SK-N-DZ (cell line): Measurements from ENCODE around the gene DAAM1.

ENCODE experiments used
- DNase-seq: peaks from one replicate; pipeline ENCODE4 v3.0.0-alpha.2; 2015; ENCODE audit warnings: low spot score

Gene DAAM1

DNA sequence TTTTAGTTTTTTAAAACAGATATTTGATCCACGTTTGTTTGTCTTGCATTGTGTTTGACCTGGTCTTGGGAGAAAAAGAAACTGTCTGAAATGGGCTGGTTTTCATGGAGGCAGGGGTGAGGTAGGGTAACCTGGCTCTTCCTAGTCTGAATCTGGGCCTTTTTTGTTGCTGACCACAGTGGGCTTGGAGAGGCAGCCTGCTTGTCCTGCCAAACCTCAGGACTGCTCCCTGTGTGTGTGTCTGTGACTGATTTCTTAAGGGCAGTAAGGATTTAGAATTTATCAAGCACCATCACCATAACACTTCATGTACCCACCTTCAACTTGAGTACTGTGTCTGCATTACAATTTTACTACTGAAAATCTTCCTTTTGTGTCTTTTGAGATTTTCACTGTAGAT lies 28.5 kb downstream of the DAAM1 start:
- no peak for DNase-seq

DNA sequence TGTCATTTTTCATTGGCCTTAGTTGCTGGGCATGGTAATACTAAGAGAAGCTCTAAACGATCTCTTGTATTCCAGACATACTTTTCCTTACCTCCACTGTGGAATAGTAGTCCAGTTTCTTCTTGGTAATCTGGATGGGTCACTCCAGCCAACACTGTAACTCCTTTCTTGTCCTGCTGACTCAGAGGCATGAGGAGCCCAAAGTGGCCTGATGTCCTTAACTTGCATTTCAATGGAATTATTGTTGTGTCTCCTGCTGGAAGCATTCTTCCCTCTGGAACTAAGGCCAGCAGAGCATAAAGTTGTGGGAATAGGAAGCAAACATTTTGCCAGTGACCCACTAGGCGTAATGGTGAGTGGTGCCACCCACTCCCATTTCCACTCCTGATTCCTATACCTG lies 33.1 kb downstream of the DAAM1 start:
- no peak for DNase-seq

DNA sequence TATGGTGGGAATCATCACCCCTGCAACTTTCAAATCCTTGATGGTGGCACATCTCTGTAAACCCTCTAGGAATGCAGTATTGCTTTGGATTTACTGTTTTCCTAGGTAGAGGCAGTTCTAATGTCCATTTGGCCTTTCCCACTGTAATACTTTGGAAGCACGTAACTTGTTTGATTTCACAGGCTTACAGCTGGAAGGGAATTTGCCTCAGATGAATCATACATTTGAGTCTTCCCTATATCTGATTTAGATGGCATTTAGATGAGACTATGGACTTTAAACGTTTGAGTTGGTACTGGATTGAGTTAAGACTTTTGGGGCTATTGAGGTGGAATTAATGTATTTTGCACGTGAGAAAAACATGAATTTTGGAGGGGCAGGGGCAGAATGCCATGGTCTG lies 35.9 kb downstream of the DAAM1 start:
- no peak for DNase-seq

DNA sequence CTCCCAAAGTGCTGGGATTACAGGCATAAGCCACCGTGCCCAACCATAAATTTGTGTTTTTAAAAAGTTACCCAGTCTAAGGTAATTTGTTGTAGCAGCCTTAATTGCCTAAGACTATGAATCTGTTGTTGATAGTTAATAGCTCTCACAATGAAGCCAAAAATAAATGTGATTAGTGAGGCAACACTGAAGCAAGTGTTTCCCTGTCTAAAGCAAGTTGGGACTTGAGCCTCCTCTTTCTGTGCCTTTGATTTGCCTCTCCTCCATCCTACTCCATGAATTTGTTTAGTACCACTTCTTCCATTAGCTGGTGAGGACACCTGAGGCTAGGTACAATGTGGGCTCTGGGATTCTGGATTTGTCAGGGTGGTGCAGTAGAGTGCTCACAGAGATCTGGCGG lies 36.8 kb downstream of the DAAM1 start:
- DNase-seq: no peak

DNA sequence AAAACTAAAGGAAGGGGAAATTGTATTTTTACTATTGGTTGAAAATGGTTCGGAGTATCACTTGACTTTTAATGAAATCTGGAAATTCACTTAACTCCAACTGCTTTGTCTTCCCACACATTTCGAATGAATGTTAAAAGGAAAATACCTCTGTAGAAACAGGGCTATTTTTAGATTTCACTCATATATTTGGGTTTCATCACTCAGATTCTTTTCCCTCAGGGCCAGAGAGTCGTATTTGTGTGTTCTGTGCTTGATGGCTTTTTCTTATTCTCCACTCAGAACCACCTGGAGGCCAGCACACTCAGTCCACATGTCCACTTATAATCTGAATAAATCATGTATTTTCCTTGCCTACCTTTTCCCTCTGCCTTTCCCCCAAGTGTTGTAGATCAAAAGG lies 40.0 kb downstream of the DAAM1 start:
- DNase-seq: no peak

DNA sequence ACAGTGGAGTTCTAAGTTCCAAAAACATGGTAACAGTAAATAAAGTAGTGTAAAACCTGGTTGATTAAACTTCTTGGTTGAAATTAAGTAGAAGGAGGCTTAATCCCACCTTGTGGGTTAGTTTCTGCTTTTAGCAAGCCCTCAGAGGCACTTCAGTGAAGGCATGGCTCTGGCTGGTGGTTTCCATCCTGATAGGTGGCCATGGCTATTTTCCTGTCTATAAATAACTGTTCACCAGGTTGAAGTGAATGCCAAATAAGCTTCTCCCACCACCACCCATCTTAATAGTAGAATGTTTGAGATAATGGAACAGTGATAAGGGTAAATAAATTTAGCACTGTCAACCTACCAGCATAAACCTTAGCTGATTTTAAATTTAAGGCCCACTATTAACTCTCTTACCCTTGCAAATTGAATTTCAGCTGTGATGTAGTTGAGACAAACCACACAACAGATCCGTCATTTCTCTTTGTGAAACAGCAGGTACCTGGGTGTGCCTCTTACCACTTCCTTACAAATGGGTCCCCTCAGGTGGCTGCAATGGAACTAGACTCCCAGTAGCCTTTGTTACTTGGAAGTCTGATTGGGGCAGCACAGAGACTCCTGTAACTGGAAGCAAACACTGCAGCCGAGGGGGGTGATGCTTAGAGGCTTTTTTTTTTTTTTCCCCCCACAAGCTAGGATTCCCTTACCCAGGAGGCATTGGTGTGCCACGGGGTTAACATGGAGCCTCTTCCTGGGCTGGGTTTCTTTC lies 41.4 kb downstream of the DAAM1 start:
- no peak for DNase-seq

DNA sequence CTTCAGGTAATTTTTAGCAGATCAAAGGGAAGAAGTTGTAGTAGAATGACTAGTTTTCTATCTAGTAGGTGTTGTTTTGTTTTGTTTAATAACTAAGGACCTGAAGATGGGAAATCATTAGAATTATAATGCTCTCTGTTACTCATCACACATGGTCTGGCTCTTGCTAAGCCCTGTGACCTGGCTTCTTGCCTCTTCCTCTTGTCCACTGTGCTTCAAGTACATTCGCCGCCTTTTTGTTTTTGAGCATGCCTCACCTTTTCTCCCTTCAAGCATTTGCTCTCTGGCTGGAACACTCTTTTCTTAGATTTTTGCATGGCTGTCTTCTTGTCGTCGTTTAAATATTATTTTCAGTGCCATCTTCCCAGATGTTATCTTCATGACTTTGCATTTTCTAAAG lies 47.7 kb downstream of the DAAM1 start:
- no peak for DNase-seq

DNA sequence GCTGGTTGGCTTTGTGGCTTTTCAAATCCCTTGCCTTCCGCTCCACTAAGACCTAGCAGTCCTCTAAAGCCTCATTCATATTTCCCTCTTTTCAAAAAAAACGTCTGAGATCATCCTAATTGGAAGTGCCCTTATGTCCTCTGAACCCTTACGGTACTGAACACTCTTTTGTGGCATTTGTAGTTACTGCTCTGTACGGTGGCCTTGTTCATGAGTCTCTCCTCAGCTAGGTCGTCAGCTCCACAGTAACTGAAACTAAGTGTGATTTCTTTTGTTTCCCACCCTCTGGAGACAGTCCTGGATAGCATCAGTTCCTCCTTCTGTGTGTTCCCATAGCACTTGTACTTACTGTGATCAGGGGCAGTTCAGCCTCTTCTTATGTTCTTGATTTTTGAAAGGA lies 49.7 kb downstream of the DAAM1 start:
- DNase-seq: no peak

DNA sequence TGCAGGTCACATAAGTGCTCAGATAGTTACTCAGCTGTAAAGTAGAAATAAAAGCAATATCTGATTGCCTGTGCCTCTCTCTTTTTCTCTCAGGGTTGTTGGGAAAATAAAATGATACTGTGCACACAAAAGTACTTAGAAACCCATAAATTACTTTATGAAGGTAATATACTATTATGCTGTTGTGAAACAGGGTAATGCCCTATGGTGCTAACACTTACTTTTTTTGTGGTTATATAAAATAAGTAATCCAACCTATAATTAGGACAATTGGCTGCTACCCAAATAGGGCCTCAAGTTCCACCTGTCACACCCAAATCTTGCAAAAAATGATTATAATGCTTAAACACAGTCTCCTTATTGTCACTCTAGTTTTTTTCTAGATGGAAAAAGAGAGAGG lies 50.6 kb downstream of the DAAM1 start:
- no peak for DNase-seq

DNA sequence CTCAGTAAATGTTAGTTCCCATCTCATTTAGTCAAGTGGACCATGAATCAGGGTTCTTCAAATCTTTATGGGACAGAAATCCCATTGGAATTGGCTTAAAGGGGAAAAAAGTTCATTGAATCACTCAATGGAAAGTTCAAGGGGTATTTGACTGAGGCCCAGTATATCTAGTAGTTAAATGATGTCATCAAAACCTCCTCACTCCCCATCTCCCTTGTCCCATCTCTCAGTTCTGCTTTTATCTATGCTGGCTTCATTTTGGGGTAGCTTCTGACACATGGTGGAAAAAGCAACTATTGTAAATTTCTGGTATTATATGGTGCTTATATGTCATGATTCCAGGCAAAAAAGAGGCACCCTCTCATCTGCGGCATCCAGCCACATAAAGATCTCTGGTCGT lies 51.9 kb downstream of the DAAM1 start:
- DNase-seq: no peak

DNA sequence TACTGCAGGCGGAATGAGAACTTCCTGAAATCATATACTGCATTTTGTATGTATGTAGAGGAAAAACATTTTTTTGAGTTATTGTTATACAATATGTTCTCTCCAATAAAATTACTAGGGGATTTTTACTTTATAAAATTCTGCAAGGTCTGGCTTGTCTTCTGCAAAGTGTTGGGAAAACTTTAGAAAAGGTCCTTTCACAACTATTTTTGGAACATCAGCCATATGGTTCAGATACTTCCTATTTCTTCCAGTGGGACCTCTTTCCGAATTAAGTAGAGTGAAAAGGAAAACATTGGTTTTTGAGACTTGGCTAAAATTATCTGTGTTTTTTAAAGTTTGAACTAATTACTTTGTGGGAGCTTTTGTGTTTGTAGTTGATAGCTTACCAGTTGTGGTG lies 52.7 kb downstream of the DAAM1 start:
- DNase-seq: no peak

DNA sequence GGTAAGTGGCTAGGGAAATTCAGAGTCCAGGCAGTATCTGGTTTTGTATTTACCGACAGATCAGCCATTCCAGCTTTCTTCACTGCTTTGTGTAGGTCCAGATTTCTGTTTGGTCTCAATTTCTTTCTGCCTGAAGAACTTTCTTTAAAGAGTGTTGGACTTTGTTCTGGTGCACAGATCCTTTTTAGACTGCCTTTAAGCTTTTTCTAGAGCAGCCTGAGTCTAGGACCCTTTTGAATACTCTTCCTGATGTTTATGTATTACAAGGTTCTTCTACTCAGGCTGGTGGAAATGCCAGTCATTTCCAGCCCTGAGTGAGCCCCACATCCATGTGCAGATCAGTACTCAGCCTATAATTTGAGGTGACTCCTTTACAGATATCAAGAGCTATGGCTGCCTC lies 54.7 kb downstream of the DAAM1 start:
- DNase-seq: no peak

DNA sequence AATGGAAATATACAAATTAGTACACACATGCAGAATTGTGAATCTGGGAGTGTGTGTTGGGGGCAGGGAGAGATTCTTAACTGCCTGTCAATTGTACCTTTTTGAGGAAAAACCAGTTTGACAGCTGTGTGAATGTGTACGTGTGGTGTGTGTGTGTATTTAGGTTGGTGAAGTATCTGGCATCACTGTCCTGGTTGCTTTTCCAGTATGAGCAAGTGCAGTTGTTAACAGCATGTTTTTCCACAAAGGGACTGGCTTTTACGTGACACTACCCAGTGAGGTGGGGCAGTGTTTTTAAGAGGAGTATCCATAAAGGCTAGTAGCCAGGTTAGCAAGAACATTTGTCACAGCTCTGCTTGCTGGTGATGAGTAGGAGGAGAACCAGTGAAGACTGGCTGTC lies 56.1 kb downstream of the DAAM1 start:
- no peak for DNase-seq

DNA sequence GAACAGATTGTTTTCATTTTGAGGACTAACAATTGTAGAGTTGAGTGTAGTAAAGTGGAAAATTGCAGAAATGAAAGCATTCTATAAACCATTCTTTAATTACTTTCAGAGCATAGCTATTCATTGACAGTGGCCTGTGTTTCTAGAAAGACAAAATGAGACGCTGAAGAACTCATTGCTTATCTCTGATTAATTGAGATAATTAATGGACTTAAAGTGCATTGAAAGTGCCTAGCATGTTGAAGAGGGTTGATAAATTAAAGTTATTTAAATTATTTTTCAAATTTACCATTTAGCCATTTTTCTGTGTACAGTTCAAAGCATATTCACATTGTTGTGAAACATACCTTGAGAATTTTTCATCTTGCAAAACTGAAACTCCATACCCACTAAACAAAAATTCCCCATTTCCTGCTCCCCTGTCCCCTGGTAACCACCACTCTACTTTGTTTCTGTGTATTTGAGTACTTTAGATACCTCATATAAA lies 57.4 kb downstream of the DAAM1 start:
- no peak for DNase-seq

DNA sequence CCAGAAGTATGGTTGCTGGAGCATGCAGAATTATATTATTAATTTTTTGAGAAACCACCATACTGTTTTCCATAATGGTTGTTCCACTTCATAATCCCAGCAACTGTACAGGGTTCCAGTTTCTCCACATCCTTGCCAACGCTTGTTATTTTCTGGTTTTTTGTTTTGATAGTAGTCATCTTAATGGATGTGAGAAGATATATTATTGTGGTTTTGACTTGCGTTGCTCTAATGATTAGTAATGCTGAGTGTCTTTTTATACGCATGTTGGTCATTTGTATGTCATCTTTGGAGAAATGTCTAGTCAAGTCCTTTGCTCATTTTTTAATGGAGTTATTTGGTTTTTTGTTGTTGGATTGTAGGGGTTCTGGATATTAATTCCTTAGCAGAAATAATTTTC lies 58.1 kb downstream of the DAAM1 start:
- DNase-seq: no peak

DNA sequence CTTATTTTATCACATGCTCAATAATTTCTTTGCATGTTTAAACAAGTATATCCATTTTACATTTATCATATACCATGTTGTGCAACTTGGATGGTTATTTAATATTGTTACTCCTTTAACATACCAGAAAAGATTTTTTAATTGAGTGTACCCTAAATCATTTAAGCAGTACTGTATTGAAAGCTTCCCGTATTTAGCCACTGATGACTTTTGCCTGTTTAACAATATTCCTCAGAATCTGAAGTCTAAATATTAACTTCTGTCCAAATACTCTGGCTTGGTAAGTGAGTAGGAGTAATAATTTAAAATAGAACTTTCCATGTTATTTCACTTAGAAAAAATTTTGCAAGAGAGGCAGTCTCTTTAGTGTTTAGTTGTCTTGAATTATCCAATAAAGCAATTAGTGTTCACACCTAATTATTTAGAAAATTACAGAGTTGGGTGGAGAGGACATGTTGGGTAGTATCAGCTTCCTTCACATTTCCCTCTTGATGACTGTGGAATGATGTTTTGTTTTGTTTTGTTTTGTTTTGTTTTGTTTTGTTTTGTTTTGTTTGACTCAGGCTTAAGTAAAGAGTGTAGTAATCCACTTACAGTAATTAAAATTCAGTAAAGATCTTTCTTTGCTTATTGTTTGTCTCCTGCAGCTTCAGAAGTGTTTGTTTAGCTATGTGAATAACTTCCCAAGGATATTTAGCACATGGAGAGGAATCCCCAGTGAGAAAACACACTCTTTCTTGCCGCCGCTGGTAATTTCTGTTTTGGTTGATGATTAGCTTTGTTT lies 59.5 kb downstream of the DAAM1 start:
- no peak for DNase-seq

DNA sequence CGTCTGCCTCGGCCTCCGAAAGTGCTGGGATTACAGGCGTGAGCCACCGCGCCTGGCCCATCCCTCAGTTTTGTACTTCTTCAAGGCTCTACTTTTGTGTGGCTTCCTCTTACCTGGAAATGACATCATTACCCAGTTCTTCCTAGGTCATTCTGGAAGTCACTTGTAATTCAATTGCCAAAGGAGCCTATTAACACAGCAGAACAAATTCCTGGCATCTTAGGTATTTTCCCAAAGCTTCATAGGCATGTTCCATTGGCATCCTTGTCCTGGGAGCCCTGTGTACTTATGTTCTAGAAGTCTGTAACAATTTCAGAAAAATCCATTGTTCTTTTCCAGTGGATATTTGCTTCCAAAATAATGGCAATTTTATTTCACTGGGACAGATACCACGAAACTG lies 60.6 kb downstream of the DAAM1 start:
- DNase-seq: no peak

DNA sequence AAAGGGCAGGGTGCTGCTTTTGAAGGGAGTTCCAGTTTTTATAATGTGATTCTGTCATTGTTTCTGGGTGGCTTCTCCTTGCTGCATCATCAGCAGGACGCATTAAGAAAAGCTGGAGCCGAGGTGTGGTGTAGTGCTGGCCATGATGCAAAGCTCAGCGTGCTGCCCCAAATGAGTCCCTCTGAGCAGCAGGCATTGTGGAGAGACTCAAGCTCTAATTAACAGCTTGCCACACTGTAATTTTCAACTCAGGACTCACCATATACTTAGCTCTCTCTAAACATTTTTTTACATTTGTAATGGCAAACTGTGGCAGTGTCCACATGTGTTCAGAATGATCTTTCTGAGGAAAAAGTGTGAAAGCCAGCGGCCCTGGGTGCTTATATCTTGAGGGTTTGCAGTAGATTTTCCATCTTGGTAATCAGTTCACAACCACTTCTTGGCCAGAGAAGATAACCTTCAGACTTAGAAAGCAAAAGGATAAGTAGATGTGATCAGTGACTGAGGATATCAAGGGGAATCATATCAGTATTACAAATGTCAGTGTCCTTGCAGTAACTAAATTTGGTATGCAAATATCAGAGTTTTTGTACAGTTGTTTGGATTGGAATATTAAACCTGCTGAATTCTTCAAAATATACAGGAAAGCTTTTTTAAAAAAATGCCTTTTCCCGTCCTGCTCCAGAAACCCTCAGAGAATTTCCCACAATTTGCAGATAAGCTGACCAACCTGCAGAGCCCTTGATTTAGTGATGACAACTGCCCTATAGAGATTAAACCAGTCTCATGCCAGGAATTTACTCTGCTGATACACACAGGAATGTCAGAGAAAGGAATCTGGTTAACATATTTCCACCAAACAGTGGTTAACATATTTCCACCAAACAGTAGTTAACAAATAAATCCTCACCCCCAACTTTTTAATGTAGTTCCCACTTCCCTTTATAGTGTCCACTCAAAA lies 63.6 kb downstream of the DAAM1 start:
- no peak for DNase-seq

DNA sequence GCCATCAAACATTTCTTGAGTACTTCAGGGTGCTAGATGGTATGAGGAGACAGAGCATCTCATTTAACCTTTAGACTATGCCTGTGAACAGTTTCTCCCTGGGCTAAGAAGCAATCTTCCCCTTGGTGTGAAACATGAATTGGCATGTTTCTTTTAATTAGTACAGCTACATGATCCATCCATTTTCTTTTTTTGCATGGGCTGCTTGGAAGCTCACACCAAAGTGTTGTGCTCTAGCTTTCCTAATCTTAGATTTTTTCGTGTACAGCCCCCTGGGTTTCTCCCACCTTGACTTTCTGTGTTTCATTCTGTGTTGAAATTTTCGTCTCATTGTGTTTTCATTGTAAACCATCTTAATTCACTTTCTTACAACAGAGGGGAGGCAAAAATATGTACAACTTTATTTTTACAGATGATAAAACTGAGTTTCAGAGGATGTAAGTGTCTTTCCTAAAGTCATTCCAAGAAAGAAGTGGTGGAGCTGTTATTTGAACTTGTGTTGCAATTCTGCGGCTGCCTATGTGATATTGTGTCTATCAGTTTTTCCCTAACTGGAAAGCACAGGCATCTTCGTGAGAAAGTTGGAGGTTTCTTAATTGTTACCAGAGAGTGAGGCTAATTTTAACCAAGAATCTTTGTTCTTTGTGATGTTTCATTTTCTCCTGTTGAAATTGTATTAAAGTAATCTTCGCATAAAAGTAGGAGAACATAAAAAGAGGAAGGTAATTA lies 64.5 kb downstream of the DAAM1 start:
- no peak for DNase-seq

DNA sequence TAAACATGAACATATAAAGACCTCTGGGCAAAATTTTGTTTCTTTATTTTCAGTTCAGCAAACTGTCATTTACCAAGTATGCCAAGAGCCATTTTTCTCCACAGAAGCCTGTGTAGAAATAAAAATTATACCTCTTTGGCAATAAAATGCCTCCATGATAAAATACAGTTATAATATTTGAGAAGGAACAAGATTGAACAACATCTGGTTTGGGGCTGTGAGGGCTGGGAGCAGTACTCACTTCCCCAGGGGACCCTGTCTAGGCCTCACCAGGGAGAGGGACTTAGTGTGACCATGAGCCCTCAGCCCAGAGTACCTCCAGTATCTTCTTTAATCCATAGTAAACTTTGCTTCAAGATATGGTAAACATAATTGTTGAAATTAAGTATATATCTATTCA lies 65.1 kb downstream of the DAAM1 start:
- DNase-seq: no peak

DNA sequence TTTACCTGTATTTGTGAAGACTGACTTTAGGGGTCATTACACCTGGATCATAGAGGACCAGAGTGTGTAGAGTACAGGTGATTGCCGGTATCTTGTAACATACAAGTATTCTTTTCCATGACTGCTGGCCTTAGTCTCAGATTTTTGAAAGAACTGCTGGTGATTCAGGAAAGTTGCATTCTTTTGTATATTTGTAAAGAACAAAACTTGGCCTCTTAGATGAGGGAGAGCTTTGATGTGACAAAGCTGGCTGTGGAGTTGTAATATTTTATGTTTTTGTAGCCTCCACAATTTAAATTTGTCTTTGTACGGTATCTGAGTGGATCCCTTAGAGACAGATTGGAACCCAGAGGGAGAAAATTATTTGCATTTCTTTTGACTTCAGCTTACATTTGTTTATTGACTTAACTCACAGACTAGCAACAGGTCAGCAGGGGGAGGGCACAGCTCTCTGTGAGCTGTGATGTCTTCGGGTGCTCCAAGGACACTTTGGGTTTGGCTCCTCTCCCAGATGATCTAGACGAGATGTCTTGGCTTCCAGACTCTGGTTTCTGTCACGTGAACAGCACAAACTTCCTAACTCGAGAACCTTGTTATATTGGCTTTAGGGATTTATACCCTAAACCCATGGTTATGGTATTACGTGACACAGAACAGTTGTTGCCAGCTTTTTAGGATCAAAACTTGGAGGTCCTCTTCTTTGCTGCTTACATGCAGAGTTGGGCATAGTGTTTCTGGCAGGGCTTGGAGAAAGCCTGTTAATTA lies 65.9 kb downstream of the DAAM1 start:
- DNase-seq: no peak
